Measurements from ENCODE around the gene RNU6-1. TPM values are rescaled to one million over a fixed set of nuclear protein-coding genes. Genes with fewer than 3 reads are reported as not detected.

The RNU6-1 gene
- total RNA-seq, 1 donor from 2014 or later = not detected

DNA sequence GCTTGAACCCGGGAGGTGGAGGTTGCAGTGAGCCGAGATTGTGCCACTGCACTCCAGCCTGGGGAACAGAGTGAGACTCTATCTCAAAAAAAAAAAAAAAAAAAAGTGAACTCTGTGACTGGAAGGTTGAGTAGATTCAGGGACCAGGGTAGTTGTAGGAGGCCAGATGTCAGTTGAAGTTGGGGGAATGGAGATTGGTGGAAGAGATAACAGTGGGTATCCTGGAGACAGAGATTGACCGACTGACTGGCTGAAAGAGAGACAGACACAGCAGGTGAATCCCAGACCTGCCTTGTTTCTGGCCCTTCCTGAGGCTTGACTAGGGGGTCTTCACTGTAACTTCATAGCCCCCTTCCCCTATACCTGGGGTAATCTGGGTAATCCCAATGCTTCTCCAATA, 22.1 kb upstream of the RNU6-1 start:
- H3K9ac ChIP-seq (ENCODE audit: low read depth in 1 of 3, low read length in 3 of 3) = no peak overlapping the region
- H3K27me3 ChIP-seq (ENCODE audit: control insufficient read depth in 3 of 3, insufficient read depth in 3 of 3, low read length in 3 of 3) = no peaks in the 10 kb centered on the region
- no peak overlapping the region for H3K4me3 ChIP-seq (ENCODE audit: low read length in 3 of 3)
- no peaks in the 10 kb centered on the region for H3K36me3 ChIP-seq (ENCODE audit: control insufficient read depth in 3 of 3, insufficient read depth in 3 of 3, low read length in 3 of 3)
- H3K9me3 ChIP-seq (ENCODE audit: control insufficient read depth in 3 of 3, low read length in 3 of 3) = no peaks in the 10 kb centered on the region
- H3K4me1 ChIP-seq (ENCODE audit: control insufficient read depth in 3 of 3, insufficient read depth in 3 of 3, low read length in 3 of 3) = peaks cover 7 to 19% (median 8%) of the 10 kb centered on the region in 3 donors
- no peak overlapping the region for H3K27ac ChIP-seq (ENCODE audit: low read depth, low read length)

GRCh38 chr15:67859331-67859946, 19.6 kb upstream of the RNU6-1 start:
- peaks cover 7 to 19% (median 8%) of the 10 kb centered on the region in 3 donors for H3K4me1 ChIP-seq (ENCODE audit: control insufficient read depth in 3 of 3, insufficient read depth in 3 of 3, low read length in 3 of 3)
- H3K36me3 ChIP-seq (ENCODE audit: control insufficient read depth in 3 of 3, insufficient read depth in 3 of 3, low read length in 3 of 3) = no peaks in the 10 kb centered on the region
- H3K27me3 ChIP-seq (ENCODE audit: control insufficient read depth in 3 of 3, insufficient read depth in 3 of 3, low read length in 3 of 3) = no peaks in the 10 kb centered on the region
- H3K9me3 ChIP-seq (ENCODE audit: control insufficient read depth in 3 of 3, low read length in 3 of 3) = no peaks in the 10 kb centered on the region
- H3K27ac ChIP-seq (ENCODE audit: low read depth, low read length) = no peak overlapping the region
- H3K4me3 ChIP-seq (ENCODE audit: low read length in 3 of 3) = no peak overlapping the region
- H3K9ac ChIP-seq (ENCODE audit: low read depth in 1 of 3, low read length in 3 of 3) = no peak overlapping the region

- peaks cover 0 to 6% (median 2%) of the 10 kb centered on the region in 3 donors for H3K4me1 ChIP-seq (ENCODE audit: control insufficient read depth in 3 of 3, insufficient read depth in 3 of 3, low read length in 3 of 3)
- no peak overlapping the region for H3K4me3 ChIP-seq (ENCODE audit: low read length in 3 of 3)
- no peaks in the 10 kb centered on the region for H3K36me3 ChIP-seq (ENCODE audit: control insufficient read depth in 3 of 3, insufficient read depth in 3 of 3, low read length in 3 of 3)
- H3K27ac ChIP-seq (ENCODE audit: low read depth, low read length) = no peak overlapping the region
- no peaks in the 10 kb centered on the region for H3K27me3 ChIP-seq (ENCODE audit: control insufficient read depth in 3 of 3, insufficient read depth in 3 of 3, low read length in 3 of 3)
- no peak overlapping the region for H3K9ac ChIP-seq (ENCODE audit: low read depth in 1 of 3, low read length in 3 of 3)
- H3K9me3 ChIP-seq (ENCODE audit: control insufficient read depth in 3 of 3, low read length in 3 of 3) = no peaks in the 10 kb centered on the region
Measured at GRCh38 chr15:67857220-67857619, 17.4 kb upstream of the RNU6-1 start.

DNA sequence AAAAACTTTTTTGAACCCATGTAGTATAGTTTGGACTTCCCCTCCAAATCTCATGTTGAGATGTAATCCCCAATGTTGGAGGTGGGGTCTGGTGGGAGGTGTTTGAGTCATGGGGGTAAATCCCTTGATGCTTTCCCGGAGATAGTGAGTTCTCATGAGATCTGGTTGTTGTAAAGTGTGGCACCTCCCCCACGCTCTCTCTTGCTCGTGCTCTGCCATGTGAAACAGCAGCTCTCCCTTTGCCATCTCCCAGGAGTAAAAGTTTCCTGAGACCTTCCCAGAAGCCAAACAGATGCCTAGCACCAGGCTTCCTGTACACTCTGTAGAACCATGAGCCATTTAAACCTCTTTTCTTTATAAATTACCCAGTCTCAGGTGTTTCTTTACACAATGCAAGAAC, 16.0 kb upstream of the RNU6-1 start:
- Histone ChIP-seq H3K4me1 (ENCODE audit: control insufficient read depth in 3 of 3, insufficient read depth in 3 of 3, low read length in 3 of 3) (peaks cover 0 to 6% (median 2%) of the 10 kb centered on the region in 3 donors), H3K4me3 (ENCODE audit: low read length in 3 of 3) (no peak overlapping the region), H3K36me3 (ENCODE audit: control insufficient read depth in 3 of 3, insufficient read depth in 3 of 3, low read length in 3 of 3) (no peaks in the 10 kb centered on the region), H3K9me3 (ENCODE audit: control insufficient read depth in 3 of 3, low read length in 3 of 3) (no peaks in the 10 kb centered on the region), H3K27ac (ENCODE audit: low read depth, low read length) (no peak overlapping the region), H3K27me3 (ENCODE audit: control insufficient read depth in 3 of 3, insufficient read depth in 3 of 3, low read length in 3 of 3) (no peaks in the 10 kb centered on the region), H3K9ac (ENCODE audit: low read depth in 1 of 3, low read length in 3 of 3) (no peak overlapping the region)

GRCh38 chr15:67854358-67854757, 14.5 kb upstream of the RNU6-1 start:
- Histone ChIP-seq H3K9me3 (ENCODE audit: control insufficient read depth in 3 of 3, low read length in 3 of 3) (no peaks in the 10 kb centered on the region), H3K4me3 (ENCODE audit: low read length in 3 of 3) (no peak overlapping the region), H3K4me1 (ENCODE audit: control insufficient read depth in 3 of 3, insufficient read depth in 3 of 3, low read length in 3 of 3) (no peaks in the 10 kb centered on the region), H3K27me3 (ENCODE audit: control insufficient read depth in 3 of 3, insufficient read depth in 3 of 3, low read length in 3 of 3) (no peaks in the 10 kb centered on the region), H3K9ac (ENCODE audit: low read depth in 1 of 3, low read length in 3 of 3) (no peak overlapping the region), H3K27ac (ENCODE audit: low read depth, low read length) (no peak overlapping the region), H3K36me3 (ENCODE audit: control insufficient read depth in 3 of 3, insufficient read depth in 3 of 3, low read length in 3 of 3) (no peaks in the 10 kb centered on the region)

- H3K36me3 ChIP-seq (ENCODE audit: control insufficient read depth in 3 of 3, insufficient read depth in 3 of 3, low read length in 3 of 3) = no peaks in the 10 kb centered on the region
- H3K27me3 ChIP-seq (ENCODE audit: control insufficient read depth in 3 of 3, insufficient read depth in 3 of 3, low read length in 3 of 3) = no peaks in the 10 kb centered on the region
- no peak overlapping the region for H3K27ac ChIP-seq (ENCODE audit: low read depth, low read length)
Measured at GRCh38 chr15:67853454-67853853, 13.6 kb upstream of the RNU6-1 start.

GRCh38 chr15:67852418-67852817, 12.6 kb upstream of the RNU6-1 start:
- no peak overlapping the region for H3K27ac ChIP-seq (ENCODE audit: low read depth, low read length)
- no peak overlapping the region for H3K4me3 ChIP-seq (ENCODE audit: low read length in 3 of 3)
- no peaks in the 10 kb centered on the region for H3K4me1 ChIP-seq (ENCODE audit: control insufficient read depth in 3 of 3, insufficient read depth in 3 of 3, low read length in 3 of 3)
- no peaks in the 10 kb centered on the region for H3K27me3 ChIP-seq (ENCODE audit: control insufficient read depth in 3 of 3, insufficient read depth in 3 of 3, low read length in 3 of 3)
- H3K36me3 ChIP-seq (ENCODE audit: control insufficient read depth in 3 of 3, insufficient read depth in 3 of 3, low read length in 3 of 3) = no peaks in the 10 kb centered on the region
- H3K9me3 ChIP-seq (ENCODE audit: control insufficient read depth in 3 of 3, low read length in 3 of 3) = no peaks in the 10 kb centered on the region
- no peak overlapping the region for H3K9ac ChIP-seq (ENCODE audit: low read depth in 1 of 3, low read length in 3 of 3)

More at GRCh38 chr15:67853454-67853853, 13.6 kb upstream of the RNU6-1 start:
- Histone ChIP-seq H3K4me1 (ENCODE audit: control insufficient read depth in 3 of 3, insufficient read depth in 3 of 3, low read length in 3 of 3) (no peaks in the 10 kb centered on the region), H3K9ac (ENCODE audit: low read depth in 1 of 3, low read length in 3 of 3) (no peak overlapping the region), H3K4me3 (ENCODE audit: low read length in 3 of 3) (no peak overlapping the region), H3K9me3 (ENCODE audit: control insufficient read depth in 3 of 3, low read length in 3 of 3) (no peaks in the 10 kb centered on the region)

GRCh38 chr15:67850994-67851571, 11.2 kb upstream of the RNU6-1 start:
- H3K4me1 ChIP-seq (ENCODE audit: control insufficient read depth in 3 of 3, insufficient read depth in 3 of 3, low read length in 3 of 3) = no peaks in the 10 kb centered on the region
- H3K36me3 ChIP-seq (ENCODE audit: control insufficient read depth in 3 of 3, insufficient read depth in 3 of 3, low read length in 3 of 3) = no peaks in the 10 kb centered on the region
- no peaks in the 10 kb centered on the region for H3K9me3 ChIP-seq (ENCODE audit: control insufficient read depth in 3 of 3, low read length in 3 of 3)
- no peak overlapping the region for H3K4me3 ChIP-seq (ENCODE audit: low read length in 3 of 3)
- no peaks in the 10 kb centered on the region for H3K27me3 ChIP-seq (ENCODE audit: control insufficient read depth in 3 of 3, insufficient read depth in 3 of 3, low read length in 3 of 3)
- H3K27ac ChIP-seq (ENCODE audit: low read depth, low read length) = no peak overlapping the region
- no peak overlapping the region for H3K9ac ChIP-seq (ENCODE audit: low read depth in 1 of 3, low read length in 3 of 3)

DNA sequence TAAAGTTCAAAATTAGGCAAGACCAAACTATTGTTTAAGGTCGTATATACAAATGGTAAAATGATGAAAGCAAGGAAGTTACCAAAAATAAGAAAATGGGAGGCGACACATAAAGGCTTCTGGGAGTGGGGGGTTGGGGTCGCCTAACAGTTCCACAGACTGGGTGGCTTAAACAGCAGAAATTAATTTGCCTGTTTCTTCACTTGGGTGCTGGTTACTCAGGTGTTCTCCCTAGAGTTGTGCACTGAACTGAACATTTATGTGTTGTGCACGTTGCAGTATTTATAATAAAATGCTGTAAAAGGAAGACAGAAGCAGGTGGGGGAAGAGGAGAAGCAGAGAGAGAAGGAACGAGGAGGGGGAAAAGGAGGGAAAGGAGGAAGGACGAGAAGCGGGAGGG, 10.5 kb upstream of the RNU6-1 start:
- no peaks in the 10 kb centered on the region for H3K9me3 ChIP-seq (ENCODE audit: control insufficient read depth in 3 of 3, low read length in 3 of 3)
- no peaks in the 10 kb centered on the region for H3K27me3 ChIP-seq (ENCODE audit: control insufficient read depth in 3 of 3, insufficient read depth in 3 of 3, low read length in 3 of 3)
- no peak overlapping the region for H3K4me3 ChIP-seq (ENCODE audit: low read length in 3 of 3)
- H3K27ac ChIP-seq (ENCODE audit: low read depth, low read length) = no peak overlapping the region
- no peaks in the 10 kb centered on the region for H3K4me1 ChIP-seq (ENCODE audit: control insufficient read depth in 3 of 3, insufficient read depth in 3 of 3, low read length in 3 of 3)
- H3K36me3 ChIP-seq (ENCODE audit: control insufficient read depth in 3 of 3, insufficient read depth in 3 of 3, low read length in 3 of 3) = no peaks in the 10 kb centered on the region
- H3K9ac ChIP-seq (ENCODE audit: low read depth in 1 of 3, low read length in 3 of 3) = no peak overlapping the region

GRCh38 chr15:67849538-67849937, 9.7 kb upstream of the RNU6-1 start:
- Histone ChIP-seq H3K36me3 (ENCODE audit: control insufficient read depth in 3 of 3, insufficient read depth in 3 of 3, low read length in 3 of 3) (no peaks in the 10 kb centered on the region), H3K9ac (ENCODE audit: low read depth in 1 of 3, low read length in 3 of 3) (no peak overlapping the region), H3K9me3 (ENCODE audit: control insufficient read depth in 3 of 3, low read length in 3 of 3) (no peaks in the 10 kb centered on the region), H3K27ac (ENCODE audit: low read depth, low read length) (no peak overlapping the region), H3K4me3 (ENCODE audit: low read length in 3 of 3) (no peak overlapping the region), H3K27me3 (ENCODE audit: control insufficient read depth in 3 of 3, insufficient read depth in 3 of 3, low read length in 3 of 3) (no peaks in the 10 kb centered on the region), H3K4me1 (ENCODE audit: control insufficient read depth in 3 of 3, insufficient read depth in 3 of 3, low read length in 3 of 3) (no peaks in the 10 kb centered on the region)
